SK-N-SH (cell line): ENCODE data around the gene WDR91. TPM values are rescaled to one million over a fixed set of nuclear protein-coding genes. Genes with fewer than 3 reads are reported as not detected.

Source experiments
- CTCF ChIA-PET: fragments of 300-600, 350-600 bp; formaldehyde crosslinking; extraction: SDS; loops from one replicate; lab custom pipeline; 2021; lab: Yijun Ruan, JAX
- POLR2A ChIA-PET: fragments of 350-600 bp; sonication (Branson Sonifier 250); formaldehyde crosslinking; extraction: SDS; loops from one replicate; lab custom pipeline; 2020; ENCODE audit warnings: antibody characterized with exemption, inconsistent platforms; lab: Yijun Ruan, JAX
- DNase-seq: peaks from one replicate; pipeline ENCODE4 v3.0.0; 2012
- H2AFZ ChIP-seq: fragments of 200-600 bp; sonication (generic); 2 replicates; pipeline ENCODE4 v1.8.1; 2016; ENCODE audit warnings: antibody characterized with exemption, mild to moderate bottlenecking, low read depth
- H3F3A ChIP-seq: fragments of 200-600 bp; sonication (generic); replicated peaks from 2 replicates; pipeline ENCODE3; 2016; ENCODE audit warnings: antibody characterized with exemption, mild to moderate bottlenecking; ENCODE audit not compliant: insufficient read depth
- H3K27ac ChIP-seq, 2 experiments: fragments of 200-500 bp in 1 of 2; fragments of 200-600 bp in 1 of 2; sonication (Bioruptor generic) in 1 of 2; sonication (generic), shearing (Covaris generic) in 1 of 2; 2 replicates each; pipeline versions ENCODE4 v1.5.1 to v1.6.1; 2014 to 2016; ENCODE audit warnings: low read depth in 2 of 2, inconsistent platforms in 1 of 2, low read length in 1 of 2, mild to moderate bottlenecking in 1 of 2, mixed read lengths in 1 of 2
- H3K27me3 ChIP-seq: fragments of 200-600 bp; sonication (generic), shearing (Covaris generic); 2 replicates; pipeline ENCODE4 v1.6.1; 2016; ENCODE audit warnings: mixed run types; ENCODE audit not compliant: insufficient read depth
- H3K36me3 ChIP-seq, 2 experiments: fragments of 200-500 bp in 1 of 2; fragments of 200-600 bp in 1 of 2; sonication (Bioruptor generic) in 1 of 2; sonication (generic) in 1 of 2; replicated peaks in 1 of 2; 2 replicates each; pipeline versions ENCODE3 to v1.5.1; 2014 to 2016; ENCODE audit warnings: low read length in 1 of 2, mild to moderate bottlenecking in 1 of 2; ENCODE audit not compliant: insufficient read depth in 2 of 2, control insufficient read depth in 1 of 2
- H3K4me1 ChIP-seq, 2 experiments: fragments of 200-500 bp in 1 of 2; fragments of 200-600 bp in 1 of 2; sonication (Bioruptor generic) in 1 of 2; sonication (generic), shearing (Covaris generic) in 1 of 2; 2 replicates each; pipeline versions ENCODE4 v1.5.1 to v1.6.1; 2014 to 2016; ENCODE audit warnings: low read depth in 1 of 2, low read length in 1 of 2, mixed run types in 1 of 2; ENCODE audit not compliant: insufficient read depth in 2 of 2, control insufficient read depth in 1 of 2
- H3K4me2 ChIP-seq: fragments of 200-600 bp; sonication (generic), shearing (Covaris generic); 2 replicates; pipeline ENCODE4 v1.6.1; 2017; ENCODE audit warnings: mixed run types
- H3K4me3 ChIP-seq, 2 experiments: fragments of 200-500 bp in 1 of 2; fragments of 200-600 bp in 1 of 2; sonication (Bioruptor generic) in 1 of 2; sonication (generic), shearing (Covaris generic) in 1 of 2; 2 replicates each; pipeline versions ENCODE4 v1.5.1 to v1.8.1; 2014 to 2016; ENCODE audit warnings: low read depth in 2 of 2, inconsistent platforms in 1 of 2, low read length in 1 of 2, mild to moderate bottlenecking in 1 of 2, mixed read lengths in 1 of 2, moderate library complexity in 1 of 2
- H3K79me2 ChIP-seq: fragments of 200-600 bp; sonication (generic); 2 replicates; pipeline ENCODE4 v1.8.1; 2017; ENCODE audit warnings: mild to moderate bottlenecking; ENCODE audit not compliant: insufficient read depth
- H3K9ac ChIP-seq: fragments of 200-600 bp; sonication (generic); 2 replicates; pipeline ENCODE4 v1.6.1; 2017; ENCODE audit warnings: mixed run types
- H3K9me2 ChIP-seq: fragments of 200-600 bp; sonication (generic); 2 replicates; pipeline ENCODE4 v1.6.1; 2017; ENCODE audit warnings: mixed run types
- H3K9me3 ChIP-seq: fragments of 200-600 bp; sonication (generic); 2 replicates; pipeline ENCODE4 v1.6.1; 2017; ENCODE audit warnings: mixed run types, mild to moderate bottlenecking, moderate library complexity
- H4K20me1 ChIP-seq: fragments of 200-600 bp; sonication (generic); 2 replicates; pipeline ENCODE4 v1.6.1; 2017; ENCODE audit warnings: mild to moderate bottlenecking, mixed run types; ENCODE audit not compliant: insufficient read depth
- EP300 ChIP-seq, 2 experiments: IDR thresholded peaks; 2 replicates each; pipeline versions ENCODE4 v1.4.0 to v1.6.1; 2012; ENCODE audit warnings: borderline replicate concordance in 1 of 2, low read depth in 1 of 2, low read length in 1 of 2
- NRF1 ChIP-seq: IDR thresholded peaks from 2 replicates; pipeline ENCODE4 v1.6.1; 2012; ENCODE audit warnings: low read depth, mild to moderate bottlenecking, low read length
- RAD21 ChIP-seq: IDR thresholded peaks from 2 replicates; pipeline ENCODE4 v1.6.1; 2012; ENCODE audit warnings: mild to moderate bottlenecking, low read length
- RCOR1 ChIP-seq: fragments of 150-350 bp; IDR thresholded peaks from 2 replicates; pipeline ENCODE4 v1.6.1; 2017; ENCODE audit warnings: antibody characterized with exemption, low read length
- RXRA ChIP-seq: IDR thresholded peaks from 2 replicates; pipeline ENCODE4 v1.4.0; 2012; ENCODE audit warnings: low read depth, mild to moderate bottlenecking, borderline replicate concordance
- SIN3A ChIP-seq: IDR thresholded peaks from 2 replicates; pipeline ENCODE4 v1.6.1; 2012; ENCODE audit warnings: low read depth, mild to moderate bottlenecking, low read length, moderate library complexity, borderline replicate concordance
- SMC3 ChIP-seq: IDR thresholded peaks from 2 replicates; pipeline ENCODE4 v1.6.1; 2012; ENCODE audit warnings: low read depth, low read length, improper control_type of control experiment
- USF1 ChIP-seq: IDR thresholded peaks from 2 replicates; pipeline ENCODE4 v1.4.0; 2012; ENCODE audit warnings: low read depth, borderline replicate concordance
- ZBTB33 ChIP-seq: IDR thresholded peaks from 2 replicates; pipeline ENCODE4 v1.4.0; 2012; ENCODE audit warnings: low read depth, borderline replicate concordance
- WGBS: methylation state at CpG from one replicate; pipeline ENCODE4 v1.1.6; 2017; ENCODE audit warnings: low lambda C conversion rate; 5-methylcytosine and 5-hydroxymethylcytosine counted together
- polyA plus RNA-seq, 3 experiments: library from polyadenylated mRNA; depleted of rRNA; stranded (reverse); fragments of >200 nt; gene quantifications; 2 replicates each; pipeline ENCODE4 v1.2.3, GENCODE V29; 2012

WDR91 gene
- polyA plus RNA-seq, 1 of the 3 experiments (the other 2 are of a cell fraction), result 8.4 TPM

DNA sequence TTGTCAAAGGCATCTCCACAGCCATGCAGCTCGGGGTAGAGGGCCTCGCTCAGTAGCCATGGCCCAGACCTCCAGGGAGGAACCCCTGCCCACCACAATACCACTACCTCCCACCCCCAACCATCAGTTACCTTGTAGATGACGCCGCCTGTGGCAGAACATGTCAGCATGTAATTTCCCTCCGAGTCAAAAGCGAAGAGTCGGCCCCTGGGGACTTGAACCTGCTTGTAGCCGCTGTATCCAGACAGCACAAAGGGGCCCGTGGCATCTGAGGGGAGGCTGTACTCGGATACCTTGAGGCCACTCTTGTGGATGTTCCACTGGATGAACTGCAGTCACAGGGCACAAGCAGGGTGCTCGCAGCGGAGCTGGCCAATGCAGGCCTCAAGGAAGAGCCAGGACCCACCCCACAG lies 24.5 kb downstream of the WDR91 start:
- Histone ChIP-seq H3K4me3 (no peak overlapping the region), H3F3A (no peaks in the 10 kb centered on the region), H2AFZ (no peak overlapping the region), H3K4me1 (peaks cover 0 to 10% of the 10 kb centered on the region in 2 experiments; a peak in 2 of 4 replicates), H4K20me1 (no peaks in the 10 kb centered on the region), H3K9me3 (peaks cover 8% of the 10 kb centered on the region), H3K79me2 (no peaks in the 10 kb centered on the region), H3K9ac (no peak overlapping the region), H3K4me2 (no peak overlapping the region), H3K27ac (no peak overlapping the region), H3K9me2 (no peaks in the 10 kb centered on the region), H3K36me3 (peaks cover 14 to 46% of the 10 kb centered on the region in 2 experiments), H3K27me3 (no peaks in the 10 kb centered on the region)
- ChIA-PET POLR2A (no interaction called here), CTCF (interaction anchor here (1.0 to 1.3 kb wide), 2 partner anchors 16 to 149 kb away, joined by 3 to 5 read pairs; partner anchors contain the start of gene CYREN)
- TF ChIP-seq ZBTB33 (no peak), RCOR1 (no peak), SMC3 (no peak), RAD21 (no peak), RXRA (no peak), USF1 (no peak), EP300 (IDR thresholded peaks at IDR 0.05; ENCODE audit: borderline replicate concordance in 1 of 2, low read depth in 1 of 2, low read length in 1 of 2) (no peak), NRF1 (no peak)
- no peak for DNase-seq
- 78% methylated on average over 9 of the region's 12 CpGs for WGBS

DNA sequence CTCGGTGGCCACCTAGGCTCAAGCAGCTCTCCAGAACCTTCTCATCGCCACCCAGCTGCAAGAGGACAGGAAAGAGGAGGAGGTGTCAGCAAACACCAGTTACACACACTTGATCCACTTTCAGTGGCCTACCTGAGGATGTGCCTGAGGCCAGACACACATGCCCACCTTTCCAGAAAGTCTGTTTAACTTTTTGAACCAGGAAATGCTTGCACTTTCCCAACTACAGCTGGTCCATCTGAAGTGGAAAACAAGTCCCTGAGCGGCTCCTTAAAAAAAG lies 25.1 kb downstream of the WDR91 start:
- Histone ChIP-seq H3K9ac (no peak overlapping the region), H3K36me3 (peaks cover 14 to 46% of the 10 kb centered on the region in 2 experiments), H3K4me2 (no peak overlapping the region), H2AFZ (no peak overlapping the region), H3K79me2 (no peaks in the 10 kb centered on the region), H3K9me3 (peaks cover 14% of the 10 kb centered on the region), H3K9me2 (no peaks in the 10 kb centered on the region), H3F3A (no peaks in the 10 kb centered on the region), H4K20me1 (no peaks in the 10 kb centered on the region)
- 100% methylated on average over 3 of the region's 3 CpGs for WGBS
- TF ChIP-seq SIN3A, result no peak
- no peak for TF ChIP-seq RAD21
- no peak for TF ChIP-seq USF1
- TF ChIP-seq, all 33 proteins: peak for 0
- peaks cover 0 to 10% of the 10 kb centered on the region in 2 experiments; a peak in 2 of 4 replicates for H3K4me1 ChIP-seq
- ChIA-PET CTCF (interaction anchor here (0.6 to 1.2 kb wide), 2 partner anchors 15 to 539 kb away, joined by 3 to 5 read pairs; partner anchors contain the start of genes BPGM and CYREN), POLR2A (no interaction called here)
- no peak overlapping the region for H3K27ac ChIP-seq
- DNase-seq, result no peak
- no peak overlapping the region for H3K4me3 ChIP-seq
- H3K27me3 ChIP-seq, result no peaks in the 10 kb centered on the region
